Measurements from ENCODE around the gene TRPM7. TPM values are rescaled to one million over a fixed set of nuclear protein-coding genes. Genes with fewer than 3 reads are reported as not detected.
"Not testable (repeated sequence)": the region's sequence is repeated elsewhere in the genome, so short reads cannot be mapped to it uniquely, and the experiment has no call there.

TRPM7 gene
- total and polyA plus RNA-seq, 9 donors, result 12.4 to 57.2 (median 40.4) TPM

- no peak overlapping the region for H3K4me3 ChIP-seq
- 31 to 40% (median 38%) methylated on average over 4 of the region's 4 CpGs for WGBS, 3 donors
- no peak overlapping the region for H3K27ac ChIP-seq
- DNase-seq, result no peak
- TF ChIP-seq POLR2A (IDR thresholded peaks at IDR 0.05) (no peak), CTCF (IDR thresholded peaks at IDR 0.05) (no peak), EP300 (IDR thresholded peaks at IDR 0.05) (no peak)
- H3K27me3 ChIP-seq, result no peaks in the 10 kb centered on the region
- H3K4me1 ChIP-seq (ENCODE audit: insufficient read depth), result no peaks in the 10 kb centered on the region
- H3K36me3 ChIP-seq, result no peaks in the 10 kb centered on the region
- intact Hi-C loops (cut with DNase I), result no loop called here
- no peaks in the 10 kb centered on the region for H3K9me3 ChIP-seq
These were observed 59.1 kb downstream of the TRPM7 start for GRCh38 chr15:50627351-50628055.

- Histone ChIP-seq H3K27ac (no peak overlapping the region), H3K9me3 (no peaks in the 10 kb centered on the region), H3K4me3 (no peak overlapping the region), H3K4me1 (ENCODE audit: insufficient read depth) (no peaks in the 10 kb centered on the region), H3K36me3 (no peaks in the 10 kb centered on the region), H3K27me3 (no peaks in the 10 kb centered on the region)
- intact Hi-C loops (cut with DNase I), result no loop called here
- TF ChIP-seq CTCF (IDR thresholded peaks at IDR 0.05), result no peak
- TF ChIP-seq POLR2A (IDR thresholded peaks at IDR 0.05), result no peak
- TF ChIP-seq EP300 (IDR thresholded peaks at IDR 0.05), result no peak
- 48 to 68% (median 65%) methylated on average over 1 of the region's 1 CpG for WGBS, 3 donors
- no peak for DNase-seq
These were observed 61.9 kb downstream of the TRPM7 start for GRCh38 chr15:50624616-50625168.

GRCh38 chr15:50622361-50622943 is 64.1 kb downstream of the TRPM7 start:
- H3K9me3 ChIP-seq; H3K4me3 ChIP-seq; H3K27me3 ChIP-seq; intact Hi-C loops (cut with DNase I); H3K27ac ChIP-seq; H3K4me1 ChIP-seq (ENCODE audit: insufficient read depth); DNase-seq; H3K36me3 ChIP-seq: not testable (repeated sequence)
- WGBS, 3 donors, result 83 to 88% (median 86%) methylated on average over 8 of the region's 8 CpGs

- H3K27ac ChIP-seq; H3K36me3 ChIP-seq; H3K4me3 ChIP-seq; H3K4me1 ChIP-seq (ENCODE audit: insufficient read depth); intact Hi-C loops (cut with DNase I); H3K27me3 ChIP-seq; DNase-seq; H3K9me3 ChIP-seq: not testable (repeated sequence)
- 87 to 99% (median 90%) methylated on average over 6 of the region's 6 CpGs for WGBS, 3 donors
These were observed 69.6 kb downstream of the TRPM7 start for GRCh38 chr15:50616960-50617359.

- H3K27ac ChIP-seq; DNase-seq; intact Hi-C loops (cut with DNase I); H3K4me3 ChIP-seq; H3K4me1 ChIP-seq (ENCODE audit: insufficient read depth); H3K9me3 ChIP-seq; H3K27me3 ChIP-seq; H3K36me3 ChIP-seq: not testable (repeated sequence)
- 99 to 100% (median 99%) methylated on average over 2 of the region's 2 CpGs for WGBS, 3 donors
These were observed 70.0 kb downstream of the TRPM7 start for GRCh38 chr15:50616554-50616953.

GRCh38 chr15:50613600-50613999 is 73.0 kb downstream of the TRPM7 start:
- Histone ChIP-seq H3K27me3 (no peaks in the 10 kb centered on the region), H3K9me3 (no peaks in the 10 kb centered on the region)

More at GRCh38 chr15:50613600-50613999, 73.0 kb downstream of the TRPM7 start:
- DNase-seq, result no peak
- no peak for TF ChIP-seq CTCF (IDR thresholded peaks at IDR 0.05)
- TF ChIP-seq POLR2A (IDR thresholded peaks at IDR 0.05), result no peak
- no peak for TF ChIP-seq EP300 (IDR thresholded peaks at IDR 0.05)
- 90% methylated on average over 5 of the region's 5 CpGs for WGBS, 3 donors
- H3K27ac ChIP-seq, result no peak overlapping the region
- H3K36me3 ChIP-seq, result no peaks in the 10 kb centered on the region
- intact Hi-C loops (cut with DNase I), result no loop called here
- no peaks in the 10 kb centered on the region for H3K4me1 ChIP-seq (ENCODE audit: insufficient read depth)
- H3K4me3 ChIP-seq, result no peak overlapping the region
